ENCODE measurements around the gene WIPF1.

GRCh38 chr2:174623106-174623637, 25.6 kb upstream of the WIPF1 start:
- no peak for TF ChIP-seq EZH2 (IDR thresholded peaks at IDR 0.05; ENCODE audit: borderline replicate concordance)
- TF ChIP-seq CTCF (IDR thresholded peaks at IDR 0.05; ENCODE audit: poor library complexity): no peak

Measured in hepatocyte (in vitro differentiated cells).